MG63 (cell line): ENCODE results near the gene MSANTD7. TPM values are rescaled to one million over a fixed set of nuclear protein-coding genes. Genes with fewer than 3 reads are reported as not detected.
A peak's percentile ranks its signal among the peaks of the same experiment; 100 is the strongest.
"Not testable (repeated sequence)": the region's sequence is repeated elsewhere in the genome, so short reads cannot be mapped to it uniquely, and the experiment has no call there.

ENCODE experiments used
- DNase-seq: peaks from one replicate; pipeline ENCODE4 v3.0.0-alpha.2; 2020
- H3K27me3 ChIP-seq: fragments of 250-450 bp; sonication (Bioruptor Pico); 2 replicates; pipeline ENCODE4 v1.5.1; 2020; ENCODE audit warnings: mild to moderate bottlenecking, moderate library complexity
- H3K36me3 ChIP-seq: fragments of 250-450 bp; sonication (Bioruptor Pico); 2 replicates; pipeline ENCODE4 v1.5.1; 2020; ENCODE audit warnings: mild to moderate bottlenecking, moderate library complexity
- H3K4me3 ChIP-seq: fragments of 250-450 bp; sonication (Bioruptor Pico); 2 replicates; pipeline ENCODE4 v1.5.1; 2020; ENCODE audit warnings: mild to moderate bottlenecking, moderate library complexity
- H3K9me3 ChIP-seq: fragments of 250-450 bp; sonication (Bioruptor Pico); 2 replicates; pipeline ENCODE4 v1.5.1; 2020; ENCODE audit warnings: mild to moderate bottlenecking, moderate library complexity
- total RNA-seq: library from RNA; depleted of rRNA; stranded (reverse); fragments of >200 nt; shearing (Covaris generic); gene quantifications from 2 replicates; pipeline ENCODE4 v1.2.3, GENCODE V29; 2014; ENCODE audit warnings: low replicate concordance; rRNA removed

The MSANTD7 gene, protein sequence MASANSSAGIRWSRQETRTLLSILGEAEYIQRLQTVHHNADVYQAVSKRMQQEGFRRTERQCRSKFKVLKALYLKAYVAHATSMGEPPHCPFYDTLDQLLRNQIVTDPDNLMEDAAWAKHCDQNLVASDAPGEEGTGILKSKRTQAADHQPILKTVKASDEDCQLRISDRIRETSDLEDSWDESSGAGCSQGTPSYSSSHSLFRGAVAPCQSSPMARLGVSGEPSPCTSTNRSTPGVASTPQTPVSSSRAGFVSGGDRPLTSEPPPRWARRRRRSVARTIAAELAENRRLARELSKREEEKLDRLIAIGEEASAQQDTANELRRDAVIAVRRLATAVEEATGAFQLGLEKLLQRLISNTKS
- total RNA-seq, result 16.1 and 19.9 TPM in 2 replicates

DNA sequence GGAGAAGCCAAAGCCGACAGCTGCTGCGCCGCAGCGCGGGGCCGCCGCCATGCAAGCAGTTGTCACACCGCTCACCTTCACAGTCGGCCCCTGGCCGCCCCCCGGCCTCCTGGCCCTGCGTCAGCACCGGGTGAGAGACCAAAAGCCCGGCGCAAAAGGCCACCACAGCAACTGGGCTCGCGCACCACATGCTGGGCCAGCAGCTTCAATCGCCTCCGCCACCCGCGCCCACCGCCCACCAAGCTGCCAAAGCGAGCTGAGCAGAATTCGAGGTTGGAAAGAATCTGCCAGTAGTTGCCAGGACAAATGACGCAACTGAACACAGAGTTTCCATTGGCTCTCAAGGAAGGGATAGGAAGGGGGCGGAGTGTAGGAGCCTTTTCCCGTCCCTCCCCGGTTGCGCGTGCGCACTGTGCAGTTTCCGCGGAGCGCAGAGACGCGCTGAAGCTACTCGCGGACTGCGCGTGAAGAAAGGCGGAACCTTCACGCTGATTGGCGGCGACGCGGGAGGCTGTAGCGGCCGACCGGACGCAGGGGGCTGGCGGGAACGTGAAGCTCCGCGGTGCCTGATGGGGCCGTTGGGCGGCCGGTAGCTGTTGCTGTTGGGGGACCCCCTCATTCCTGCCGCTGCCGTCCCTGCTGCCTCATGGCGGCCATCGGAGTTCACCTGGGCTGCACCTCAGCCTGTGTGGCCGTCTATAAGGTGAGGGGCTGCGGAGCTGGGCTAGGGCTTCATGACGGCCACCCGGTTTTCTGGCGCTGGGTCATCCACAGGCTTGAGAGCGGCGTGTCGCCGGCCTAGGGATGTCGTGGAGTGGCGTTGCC lies at the start of gene MSANTD7, which contains the start of the genes CDNF and HSPA14:
Gene MSANTD7, plus strand, starts transcription at position 550 of the 825 bp plus-strand sequence. CDS start 3,979 bp downstream, outside the sequence.
Gene CDNF, minus strand, starts transcription at position 281 of the 825 bp plus-strand sequence. Its CDS starts 91 bp downstream, at position 190.
Gene HSPA14, plus strand, starts transcription at position 550 of the 825 bp plus-strand sequence. Its CDS starts 97 bp downstream, at position 647.
- peak; percentile 97 for DNase-seq
- no peaks in the 10 kb centered on the region for H3K9me3 ChIP-seq
- H3K4me3 ChIP-seq, result peak within 1 kb of the TSS; percentile 80
- H3K27me3 ChIP-seq, result no peaks in the 10 kb centered on the region
- H3K36me3 ChIP-seq, result peaks cover 29% of the 10 kb centered on the region

DNA sequence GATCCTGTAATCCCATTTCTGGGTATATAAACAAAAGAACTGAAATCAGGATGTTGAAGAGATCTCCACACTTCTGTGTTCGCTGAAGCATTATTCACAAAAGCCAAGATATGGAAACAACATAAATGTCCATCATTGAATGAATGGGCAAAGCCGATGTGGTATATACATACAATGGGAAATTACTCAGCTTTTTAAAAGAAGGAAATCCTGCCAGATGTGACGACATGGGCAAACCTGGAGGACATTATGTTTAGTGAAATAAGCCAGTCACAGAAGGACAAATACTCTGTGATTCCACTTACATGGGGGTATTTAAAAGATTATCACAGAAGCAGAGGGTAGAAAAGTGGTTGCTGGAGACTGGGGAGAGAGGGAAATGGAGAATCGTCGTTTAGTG lies 39.5 kb upstream of the MSANTD7 start:
- no peak for DNase-seq
- Histone ChIP-seq H3K36me3 (no peaks in the 10 kb centered on the region), H3K9me3 (no peaks in the 10 kb centered on the region), H3K27me3 (no peaks in the 10 kb centered on the region), H3K4me3 (no peak overlapping the region)

DNA sequence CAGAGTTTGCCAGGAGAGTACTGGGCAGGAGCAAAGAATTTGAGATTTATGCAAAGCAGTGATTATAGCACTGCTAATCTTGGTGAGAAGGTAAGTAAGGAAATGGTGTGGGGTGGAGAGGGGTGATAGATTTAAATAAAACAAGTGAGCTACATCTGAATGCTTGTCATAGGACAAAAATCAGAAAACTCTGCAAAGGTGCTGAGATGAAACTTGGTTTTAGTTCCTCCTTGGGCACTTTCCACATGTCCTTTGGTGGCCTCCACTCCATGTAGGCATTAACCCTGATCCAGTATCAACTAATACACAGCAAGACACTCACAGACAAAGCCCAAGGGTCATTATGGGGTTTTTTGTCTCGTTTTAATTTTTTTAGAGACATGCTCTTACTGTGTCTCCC lies 37.7 kb upstream of the MSANTD7 start:
- H3K36me3 ChIP-seq, result no peaks in the 10 kb centered on the region
- H3K9me3 ChIP-seq, result no peaks in the 10 kb centered on the region
- no peak for DNase-seq
- no peaks in the 10 kb centered on the region for H3K27me3 ChIP-seq
- H3K4me3 ChIP-seq, result no peak overlapping the region

DNA sequence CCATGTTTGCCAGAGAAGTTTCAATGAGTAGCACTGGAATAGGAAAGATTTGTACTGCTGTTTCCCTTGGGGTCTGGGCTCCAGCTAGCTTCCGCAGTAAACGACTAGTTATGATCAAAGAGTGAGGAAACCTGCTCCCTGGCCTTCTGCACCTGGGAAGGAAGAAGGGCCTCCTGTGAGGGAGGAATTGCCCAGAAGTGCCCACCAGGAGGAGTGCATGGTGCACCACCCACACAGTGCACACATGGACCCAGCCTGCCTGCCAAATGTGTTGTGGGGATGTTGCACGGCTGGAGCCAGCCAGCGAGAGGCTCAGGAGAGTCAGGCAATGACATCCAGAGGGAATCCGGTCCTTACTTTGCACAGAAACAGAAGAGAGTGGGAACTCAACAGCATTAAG lies 36.4 kb upstream of the MSANTD7 start:
- peak; percentile 10 for DNase-seq
- no peak overlapping the region for H3K4me3 ChIP-seq
- no peaks in the 10 kb centered on the region for H3K9me3 ChIP-seq
- no peaks in the 10 kb centered on the region for H3K36me3 ChIP-seq
- H3K27me3 ChIP-seq, result no peaks in the 10 kb centered on the region

DNA sequence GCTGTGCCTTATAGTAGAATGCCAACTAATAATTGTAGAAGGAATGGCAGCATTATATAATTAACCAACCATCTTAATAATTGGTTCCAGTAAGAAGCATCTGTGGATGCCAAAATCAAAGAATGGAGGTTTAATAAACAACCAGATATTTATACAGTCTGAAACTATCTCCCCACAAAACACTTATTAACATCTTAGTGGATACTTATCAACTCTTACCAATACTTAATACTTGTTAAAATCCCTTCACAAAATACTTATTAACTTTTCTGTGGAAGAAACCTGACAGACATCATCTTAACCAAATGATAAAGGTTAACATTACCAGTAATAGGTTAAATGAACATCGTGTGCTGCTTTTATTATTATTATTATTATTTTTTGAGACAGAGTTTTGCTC lies 34.3 kb upstream of the MSANTD7 start:
- no peak overlapping the region for H3K4me3 ChIP-seq
- H3K36me3 ChIP-seq, result no peaks in the 10 kb centered on the region
- H3K9me3 ChIP-seq, result no peaks in the 10 kb centered on the region
- no peak for DNase-seq
- no peaks in the 10 kb centered on the region for H3K27me3 ChIP-seq

DNA sequence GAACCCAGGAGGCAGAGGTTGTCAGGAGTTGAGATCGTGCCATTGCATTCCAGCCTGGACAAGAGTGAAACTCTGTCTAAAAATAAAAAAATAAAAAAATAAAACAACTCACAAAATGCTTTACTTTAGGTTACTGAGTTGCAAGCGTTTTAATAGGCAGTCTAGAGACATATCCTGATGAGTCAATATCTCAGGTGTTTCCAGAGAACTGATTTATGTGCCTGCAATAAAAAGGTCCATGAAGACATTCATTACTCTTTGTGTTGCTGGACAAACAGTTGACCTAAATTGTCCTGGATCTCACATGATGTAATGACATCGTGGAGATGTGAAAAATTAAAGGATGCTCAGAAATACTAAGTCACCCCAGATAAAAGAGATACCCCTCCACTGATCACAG lies 31.8 kb upstream of the MSANTD7 start:
- Histone ChIP-seq H3K36me3 (no peaks in the 10 kb centered on the region), H3K9me3 (no peaks in the 10 kb centered on the region), H3K4me3 (no peak overlapping the region), H3K27me3 (no peaks in the 10 kb centered on the region)
- DNase-seq, result no peak

DNA sequence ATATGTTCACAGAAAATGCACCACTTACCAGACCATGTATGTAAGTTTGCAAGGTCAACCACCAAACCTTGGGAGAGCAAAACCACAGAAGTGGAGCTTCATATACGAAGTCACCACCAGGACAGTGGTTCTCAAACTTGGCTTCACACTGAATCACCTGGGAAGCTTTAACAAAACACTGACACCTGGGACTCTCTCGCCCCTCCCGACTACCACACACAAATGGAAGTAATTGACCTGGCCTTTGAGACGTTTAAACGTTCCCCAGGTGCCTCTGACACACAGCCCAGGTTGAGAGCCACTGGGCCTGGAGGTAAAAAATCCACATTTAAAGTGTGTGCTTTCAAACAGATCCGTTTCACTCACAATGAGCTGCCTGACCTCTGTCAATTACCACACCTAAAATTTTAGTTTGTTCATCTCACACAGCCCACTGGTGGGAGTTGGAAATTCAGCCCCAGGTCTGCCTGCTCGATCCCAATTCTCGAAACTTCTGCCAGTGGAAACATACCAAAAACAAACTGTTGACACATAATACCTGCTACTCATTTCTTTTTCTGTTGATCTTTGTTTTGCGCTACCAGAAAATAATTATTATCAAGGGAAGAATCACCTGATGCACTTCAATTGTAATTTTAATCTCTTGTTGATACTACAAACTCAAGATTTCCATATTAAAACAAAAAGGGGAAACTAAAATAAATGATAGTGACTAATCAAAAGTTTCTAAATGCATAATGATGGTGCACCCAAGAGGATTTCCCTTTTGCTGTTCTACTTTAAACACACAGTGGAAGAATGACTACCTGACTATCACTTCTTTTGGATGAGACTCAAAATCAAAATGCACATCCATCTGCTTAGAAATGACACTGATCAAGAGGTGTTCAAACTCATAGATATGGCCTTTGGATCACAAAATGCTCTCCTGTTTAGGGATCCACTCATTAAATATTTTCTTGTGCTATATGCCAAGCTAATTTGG lies 26.8 kb upstream of the MSANTD7 start:
- Histone ChIP-seq H3K36me3 (no peaks in the 10 kb centered on the region), H3K9me3 (no peaks in the 10 kb centered on the region), H3K4me3 (no peak overlapping the region), H3K27me3 (no peaks in the 10 kb centered on the region)
- DNase-seq, result no peak

DNA sequence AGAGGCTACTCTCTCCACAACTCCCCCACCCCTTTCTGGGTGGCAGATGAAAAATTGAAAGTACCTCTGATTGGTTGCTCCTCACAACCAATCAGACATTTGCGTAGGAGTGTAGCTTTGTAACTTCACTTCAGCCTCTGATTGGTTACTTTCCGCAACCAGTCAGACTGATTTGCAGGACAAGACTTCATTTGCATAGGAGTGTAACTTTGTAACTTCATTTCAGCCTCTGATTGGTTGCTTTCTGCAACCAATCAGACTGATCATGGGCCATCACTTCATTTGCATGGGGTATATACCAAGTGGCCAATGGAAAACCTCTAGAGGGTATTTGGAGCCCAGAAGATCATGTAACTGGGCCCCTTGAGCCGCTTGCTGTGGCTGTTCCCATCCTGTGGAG lies 25.8 kb upstream of the MSANTD7 start:
- Histone ChIP-seq H3K4me3 (no peak overlapping the region), H3K36me3 (no peaks in the 10 kb centered on the region), H3K27me3 (no peaks in the 10 kb centered on the region), H3K9me3 (no peaks in the 10 kb centered on the region)
- DNase-seq, result no peak

DNA sequence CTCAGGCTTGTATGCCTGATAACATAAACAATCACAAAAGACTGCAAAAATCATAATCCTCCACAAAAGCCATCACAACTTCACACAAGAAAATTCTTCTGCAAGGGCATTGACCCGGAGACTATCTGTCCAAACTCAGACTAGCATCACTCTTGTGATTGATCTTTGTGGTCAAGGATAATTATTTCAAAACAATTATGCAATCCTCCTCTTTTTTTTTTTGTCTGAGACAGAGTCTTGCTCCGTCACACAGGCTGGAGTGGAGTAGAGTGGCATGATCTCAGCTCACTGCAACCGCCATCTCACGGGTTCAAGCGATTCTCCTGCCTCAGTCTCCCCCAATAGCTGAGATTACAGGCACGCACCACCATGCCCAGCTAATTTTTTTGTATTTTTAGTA lies 22.4 kb upstream of the MSANTD7 start:
- Histone ChIP-seq H3K27me3 (no peaks in the 10 kb centered on the region), H3K36me3 (no peaks in the 10 kb centered on the region), H3K4me3 (no peak overlapping the region), H3K9me3 (no peaks in the 10 kb centered on the region)
- DNase-seq, result no peak

DNA sequence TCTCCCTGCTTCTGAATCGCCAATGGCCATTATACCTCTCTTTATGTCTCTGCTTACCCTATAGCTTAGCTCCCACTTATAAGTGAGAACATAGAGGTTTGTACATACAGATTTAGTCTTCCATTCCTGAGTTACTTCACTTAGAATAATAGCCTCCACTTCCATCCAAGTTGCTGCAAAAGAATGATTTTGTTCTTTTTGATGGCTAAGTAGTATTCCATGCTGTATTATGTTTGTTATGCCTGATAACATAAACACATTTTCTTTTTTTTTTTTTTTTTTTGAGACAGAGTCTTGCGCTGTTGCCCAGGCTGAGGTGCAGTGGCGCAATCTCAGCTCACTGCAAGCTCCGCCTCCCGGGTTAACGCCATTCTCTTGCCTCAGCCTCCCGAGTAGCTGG lies 21.4 kb upstream of the MSANTD7 start:
- not testable (repeated sequence) for H3K9me3 ChIP-seq, H3K27me3 ChIP-seq, H3K36me3 ChIP-seq, H3K4me3 ChIP-seq, DNase-seq

DNA sequence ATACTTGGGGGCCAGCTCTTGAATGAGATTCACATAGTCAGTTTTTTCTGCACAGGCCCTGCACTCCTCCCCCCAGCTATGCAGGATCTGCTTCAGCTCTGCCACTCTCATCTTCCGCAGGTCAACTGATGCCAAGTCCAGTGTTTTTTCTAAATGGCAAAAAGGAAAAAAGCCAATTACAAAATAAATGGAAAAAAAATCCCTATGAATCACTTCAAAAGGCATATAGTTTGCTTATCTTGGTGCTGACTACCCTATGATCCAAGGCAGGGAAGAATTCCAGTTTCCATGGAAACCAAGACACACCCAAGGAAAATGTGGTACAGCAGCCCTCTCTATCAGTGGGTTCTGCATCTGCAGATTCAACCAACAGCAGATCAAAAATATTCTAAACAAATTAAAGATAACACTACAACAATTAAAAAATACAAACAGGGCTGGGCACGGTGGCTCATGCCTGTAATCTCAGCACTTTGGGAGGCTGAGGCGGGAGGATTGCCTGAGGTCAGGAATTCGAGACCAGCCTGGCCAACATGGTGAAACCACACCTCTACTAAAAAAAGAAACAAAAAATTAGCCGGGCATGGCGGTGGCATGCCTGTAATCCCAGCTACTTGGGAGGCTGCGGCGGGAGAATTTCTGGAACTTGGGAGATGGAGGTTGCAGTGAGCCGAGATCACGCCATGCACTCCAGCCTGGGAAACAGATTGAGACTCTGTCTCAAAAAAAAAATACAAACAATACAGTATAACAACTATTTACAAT lies 17.9 kb upstream of the MSANTD7 start:
- H3K36me3 ChIP-seq, result no peaks in the 10 kb centered on the region
- no peaks in the 10 kb centered on the region for H3K27me3 ChIP-seq
- H3K9me3 ChIP-seq, result no peaks in the 10 kb centered on the region
- no peak overlapping the region for H3K4me3 ChIP-seq
- DNase-seq, result peak; percentile 74

DNA sequence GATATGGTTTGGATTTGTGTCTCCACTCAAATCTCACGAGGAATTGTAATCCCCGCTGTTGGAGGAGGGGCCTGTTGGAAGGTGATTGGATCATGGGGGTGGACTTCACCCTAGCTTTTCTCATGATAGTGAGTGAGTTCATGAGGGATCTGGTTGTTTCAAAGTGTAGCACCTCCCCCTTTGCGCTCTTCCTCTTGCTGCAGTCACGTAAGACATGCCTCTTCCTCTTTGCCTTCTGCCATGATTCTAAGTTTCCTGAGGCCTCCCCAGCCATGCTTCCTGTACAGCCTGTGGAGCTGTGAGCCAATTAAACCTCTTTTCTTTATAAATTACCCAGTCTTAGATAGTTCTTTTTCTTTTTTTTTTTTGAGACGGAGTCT lies 17.3 kb upstream of the MSANTD7 start:
- H3K27me3 ChIP-seq, result no peaks in the 10 kb centered on the region
- no peaks in the 10 kb centered on the region for H3K36me3 ChIP-seq
- H3K4me3 ChIP-seq, result no peak overlapping the region
- no peaks in the 10 kb centered on the region for H3K9me3 ChIP-seq
- DNase-seq, result no peak

DNA sequence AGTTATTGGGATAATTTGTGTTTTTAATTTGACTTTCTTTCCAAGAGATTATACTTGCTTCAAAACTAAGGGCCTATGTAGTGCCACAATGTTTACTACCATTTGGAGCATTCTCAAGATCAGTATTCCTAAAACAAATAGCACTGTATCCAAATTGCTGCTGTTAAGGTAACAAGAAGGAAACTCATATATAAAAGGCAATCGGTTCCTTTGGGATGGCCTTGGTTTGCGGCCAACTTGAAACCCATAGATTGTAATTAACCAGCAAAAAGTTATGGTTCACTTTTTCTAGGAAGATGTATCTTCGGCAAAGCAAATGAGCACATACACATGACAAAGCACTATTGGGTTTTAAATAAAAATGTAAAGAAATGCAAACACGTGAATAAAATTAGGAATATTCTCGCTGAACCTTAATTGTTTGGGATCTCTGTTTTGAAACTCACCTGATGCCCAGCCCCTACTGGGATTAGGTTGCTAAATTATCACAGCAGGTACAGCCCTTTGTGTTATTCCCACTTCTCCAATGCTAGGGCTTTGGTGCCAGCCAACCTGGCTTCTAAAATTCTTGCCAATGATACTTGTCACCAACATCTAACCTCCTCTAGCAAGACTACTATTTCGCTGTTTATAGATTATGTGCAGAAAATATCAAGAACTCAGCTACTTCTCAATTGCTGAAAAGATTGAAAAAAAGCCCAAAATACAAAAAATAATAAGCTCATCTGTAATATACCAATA lies 16.3 kb upstream of the MSANTD7 start:
- no peaks in the 10 kb centered on the region for H3K27me3 ChIP-seq

DNA sequence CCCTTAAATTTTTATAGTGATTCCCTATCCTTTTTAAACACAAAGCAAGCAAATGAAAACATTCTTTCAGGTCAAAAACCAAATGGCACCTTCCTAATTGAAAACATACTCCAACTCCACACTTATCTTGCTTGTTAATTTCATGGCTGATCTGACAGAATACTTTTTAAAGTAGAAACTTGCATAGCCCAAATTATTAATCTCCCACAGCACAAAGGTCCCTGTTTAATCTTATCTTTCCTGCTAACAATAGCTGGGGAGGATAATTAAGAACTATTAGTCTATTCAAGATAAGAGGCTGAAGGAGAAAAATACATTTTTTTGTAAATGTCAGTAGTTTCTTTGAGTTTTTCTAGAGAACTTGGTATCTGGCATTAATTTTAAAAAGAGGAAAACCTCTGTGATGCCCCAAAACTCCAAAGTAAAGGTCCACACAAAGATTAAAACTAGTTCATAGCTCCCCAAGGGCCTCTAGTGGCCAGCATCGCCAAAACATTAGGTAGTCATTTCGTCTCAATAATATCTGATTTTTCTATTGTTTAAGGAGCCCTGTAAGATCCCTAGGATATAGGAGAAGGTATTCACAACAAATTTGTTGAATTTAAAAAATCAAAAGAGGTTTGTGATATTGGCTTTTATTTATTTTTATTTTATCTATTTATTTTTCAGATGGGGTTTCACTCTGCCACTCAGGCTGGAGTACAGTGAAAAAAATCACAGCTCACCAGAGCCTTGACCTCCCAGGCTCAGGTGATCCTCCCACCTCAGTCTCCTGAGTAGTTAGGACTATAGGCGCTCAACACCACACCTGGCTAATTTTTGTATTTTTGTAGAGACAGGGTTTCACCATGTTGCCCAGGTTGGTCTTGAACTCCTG lies 15.0 kb upstream of the MSANTD7 start:
- DNase-seq, result peak; percentile 33
- no peaks in the 10 kb centered on the region for H3K36me3 ChIP-seq
- H3K9me3 ChIP-seq, result no peaks in the 10 kb centered on the region
- H3K27me3 ChIP-seq, result no peaks in the 10 kb centered on the region
- H3K4me3 ChIP-seq, result no peak overlapping the region

More for the DNA sequence above, 16.3 kb upstream of the MSANTD7 start:
- H3K4me3 ChIP-seq, result no peak overlapping the region
- DNase-seq, result no peak
- H3K36me3 ChIP-seq, result no peaks in the 10 kb centered on the region
- no peaks in the 10 kb centered on the region for H3K9me3 ChIP-seq
